SK-N-SH (cell line): ENCODE measurements around the gene SUPT3H.

ENCODE experiments used
- EP300 ChIP-seq, 2 experiments: IDR thresholded peaks; 2 replicates each; pipeline versions ENCODE4 v1.4.0 to v1.6.1; 2012; ENCODE audit warnings: borderline replicate concordance in 1 of 2, low read depth in 1 of 2, low read length in 1 of 2
- GABPA ChIP-seq: IDR thresholded peaks from 2 replicates; pipeline ENCODE4 v1.4.0; 2012; ENCODE audit warnings: low read depth, mild to moderate bottlenecking
- MAX ChIP-seq: IDR thresholded peaks from 2 replicates; pipeline ENCODE4 v1.4.0; 2012; ENCODE audit warnings: low read depth
- MXI1 ChIP-seq: IDR thresholded peaks from 2 replicates; pipeline ENCODE4 v1.6.1; 2012; ENCODE audit warnings: mild to moderate bottlenecking, low read depth, low read length, improper control_type of control experiment
- NRF1 ChIP-seq: IDR thresholded peaks from 2 replicates; pipeline ENCODE4 v1.6.1; 2012; ENCODE audit warnings: low read depth, mild to moderate bottlenecking, low read length
- POLR2AphosphoS5 ChIP-seq: IDR thresholded peaks from 2 replicates; pipeline ENCODE4 v1.6.1; 2012; ENCODE audit warnings: low read depth, low read length
- RAD21 ChIP-seq: IDR thresholded peaks from 2 replicates; pipeline ENCODE4 v1.6.1; 2012; ENCODE audit warnings: mild to moderate bottlenecking, low read length
- RCOR1 ChIP-seq: fragments of 150-350 bp; IDR thresholded peaks from 2 replicates; pipeline ENCODE4 v1.6.1; 2017; ENCODE audit warnings: antibody characterized with exemption, low read length
- SMC3 ChIP-seq: IDR thresholded peaks from 2 replicates; pipeline ENCODE4 v1.6.1; 2012; ENCODE audit warnings: low read depth, low read length, improper control_type of control experiment
- TAF1 ChIP-seq: IDR thresholded peaks from 2 replicates; pipeline ENCODE4 v1.6.1; 2012; ENCODE audit warnings: low read depth, mild to moderate bottlenecking, low read length, moderate library complexity, borderline replicate concordance
- TCF12 ChIP-seq: IDR thresholded peaks from 2 replicates; pipeline ENCODE4 v1.4.0; 2012
- USF2 ChIP-seq: fragments of 150-350 bp; IDR thresholded peaks from 2 replicates; pipeline ENCODE4 v1.6.1; 2017; ENCODE audit warnings: antibody characterized with exemption, low read length, low read depth, borderline replicate concordance
- TF ChIP-seq, protein P1 (sequence below): IDR thresholded peaks from 2 replicates; pipeline ENCODE4 v1.6.1; 2012; ENCODE audit warnings: mild to moderate bottlenecking, low read depth, low read length, moderate library complexity
- TF ChIP-seq, protein P2 (sequence below): fragments of 200-600 bp; sonication (generic); IDR thresholded peaks from 2 replicates; pipeline ENCODE4 v1.6.1; 2017; ENCODE audit warnings: antibody characterized with exemption, mild to moderate bottlenecking, moderate library complexity

GRCh38 chr6:45416700-45417099 is 39.0 kb upstream of the SUPT3H start:
- TF ChIP-seq, protein P1, sequence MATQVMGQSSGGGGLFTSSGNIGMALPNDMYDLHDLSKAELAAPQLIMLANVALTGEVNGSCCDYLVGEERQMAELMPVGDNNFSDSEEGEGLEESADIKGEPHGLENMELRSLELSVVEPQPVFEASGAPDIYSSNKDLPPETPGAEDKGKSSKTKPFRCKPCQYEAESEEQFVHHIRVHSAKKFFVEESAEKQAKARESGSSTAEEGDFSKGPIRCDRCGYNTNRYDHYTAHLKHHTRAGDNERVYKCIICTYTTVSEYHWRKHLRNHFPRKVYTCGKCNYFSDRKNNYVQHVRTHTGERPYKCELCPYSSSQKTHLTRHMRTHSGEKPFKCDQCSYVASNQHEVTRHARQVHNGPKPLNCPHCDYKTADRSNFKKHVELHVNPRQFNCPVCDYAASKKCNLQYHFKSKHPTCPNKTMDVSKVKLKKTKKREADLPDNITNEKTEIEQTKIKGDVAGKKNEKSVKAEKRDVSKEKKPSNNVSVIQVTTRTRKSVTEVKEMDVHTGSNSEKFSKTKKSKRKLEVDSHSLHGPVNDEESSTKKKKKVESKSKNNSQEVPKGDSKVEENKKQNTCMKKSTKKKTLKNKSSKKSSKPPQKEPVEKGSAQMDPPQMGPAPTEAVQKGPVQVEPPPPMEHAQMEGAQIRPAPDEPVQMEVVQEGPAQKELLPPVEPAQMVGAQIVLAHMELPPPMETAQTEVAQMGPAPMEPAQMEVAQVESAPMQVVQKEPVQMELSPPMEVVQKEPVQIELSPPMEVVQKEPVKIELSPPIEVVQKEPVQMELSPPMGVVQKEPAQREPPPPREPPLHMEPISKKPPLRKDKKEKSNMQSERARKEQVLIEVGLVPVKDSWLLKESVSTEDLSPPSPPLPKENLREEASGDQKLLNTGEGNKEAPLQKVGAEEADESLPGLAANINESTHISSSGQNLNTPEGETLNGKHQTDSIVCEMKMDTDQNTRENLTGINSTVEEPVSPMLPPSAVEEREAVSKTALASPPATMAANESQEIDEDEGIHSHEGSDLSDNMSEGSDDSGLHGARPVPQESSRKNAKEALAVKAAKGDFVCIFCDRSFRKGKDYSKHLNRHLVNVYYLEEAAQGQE = no peak
- TF ChIP-seq, protein P2, sequence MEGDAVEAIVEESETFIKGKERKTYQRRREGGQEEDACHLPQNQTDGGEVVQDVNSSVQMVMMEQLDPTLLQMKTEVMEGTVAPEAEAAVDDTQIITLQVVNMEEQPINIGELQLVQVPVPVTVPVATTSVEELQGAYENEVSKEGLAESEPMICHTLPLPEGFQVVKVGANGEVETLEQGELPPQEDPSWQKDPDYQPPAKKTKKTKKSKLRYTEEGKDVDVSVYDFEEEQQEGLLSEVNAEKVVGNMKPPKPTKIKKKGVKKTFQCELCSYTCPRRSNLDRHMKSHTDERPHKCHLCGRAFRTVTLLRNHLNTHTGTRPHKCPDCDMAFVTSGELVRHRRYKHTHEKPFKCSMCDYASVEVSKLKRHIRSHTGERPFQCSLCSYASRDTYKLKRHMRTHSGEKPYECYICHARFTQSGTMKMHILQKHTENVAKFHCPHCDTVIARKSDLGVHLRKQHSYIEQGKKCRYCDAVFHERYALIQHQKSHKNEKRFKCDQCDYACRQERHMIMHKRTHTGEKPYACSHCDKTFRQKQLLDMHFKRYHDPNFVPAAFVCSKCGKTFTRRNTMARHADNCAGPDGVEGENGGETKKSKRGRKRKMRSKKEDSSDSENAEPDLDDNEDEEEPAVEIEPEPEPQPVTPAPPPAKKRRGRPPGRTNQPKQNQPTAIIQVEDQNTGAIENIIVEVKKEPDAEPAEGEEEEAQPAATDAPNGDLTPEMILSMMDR = no peak
- TF ChIP-seq TAF1 (no peak), MXI1 (no peak), GABPA (no peak), RAD21 (no peak), EP300 (IDR thresholded peaks at IDR 0.05; ENCODE audit: borderline replicate concordance in 1 of 2, low read depth in 1 of 2, low read length in 1 of 2) (no peak), SMC3 (no peak), MAX (no peak), RCOR1 (no peak), NRF1 (no peak), POLR2AphosphoS5 (no peak), USF2 (no peak), TCF12 (no peak)
